OCI-M2 (cell line): ENCODE data around the gene ELP5.
"Not testable (repeated sequence)": the region's sequence is repeated elsewhere in the genome, so short reads cannot be mapped to it uniquely, and the experiment has no call there.

Experiments
- DNase-seq: peaks from one replicate; lab custom pipeline; 2025; ENCODE audit not compliant: unreplicated experiment; lab: John Stamatoyannopoulos, UW

Gene ELP5

GRCh38 chr17:7235693-7236665, 16.0 kb upstream of the ELP5 start:
- no peak for DNase-seq

DNA sequence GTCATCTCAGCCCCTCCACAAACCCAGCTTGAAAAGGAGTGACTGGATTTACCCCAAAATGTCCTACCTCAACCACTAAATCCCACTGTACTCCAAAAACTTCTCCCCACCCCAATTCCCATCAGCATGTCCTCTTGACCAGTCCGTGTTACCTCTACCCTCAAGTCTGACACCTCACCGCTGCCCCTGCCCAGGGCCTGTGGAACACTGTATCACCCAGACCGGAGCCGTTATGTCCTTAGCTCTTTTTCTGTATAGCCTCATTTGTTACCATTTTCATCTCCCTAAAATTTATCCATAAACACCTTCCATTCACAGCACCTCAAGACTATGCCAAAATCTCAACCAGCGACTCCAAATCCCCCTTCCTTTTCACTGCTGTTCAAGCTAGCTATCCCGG, 15.2 kb upstream of the ELP5 start:
- DNase-seq = no peak

DNA sequence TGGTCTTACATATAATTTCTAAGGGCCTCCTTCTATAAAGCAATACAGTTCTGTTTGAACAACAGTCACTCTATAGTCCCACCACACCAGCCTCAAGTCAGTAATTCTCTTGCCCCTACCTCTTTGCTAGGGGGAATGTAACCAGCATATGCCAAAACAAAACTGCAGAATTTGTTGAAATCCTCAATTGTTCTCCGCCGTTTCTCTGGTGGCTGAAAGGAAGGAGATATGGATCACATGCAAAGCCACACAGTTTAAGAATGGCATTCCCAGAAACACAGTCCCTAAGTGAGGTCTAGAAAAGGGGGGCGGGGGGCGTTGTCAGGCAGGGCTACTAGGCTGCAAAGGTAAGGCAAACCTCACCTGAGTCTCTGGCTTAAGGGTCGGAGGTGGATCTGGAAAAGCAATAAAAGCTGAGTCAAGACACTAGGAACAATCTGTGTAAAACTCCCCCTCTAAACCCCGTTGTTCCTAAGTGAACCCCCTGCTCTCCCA, 14.7 kb upstream of the ELP5 start:
- DNase-seq = no peak

DNA sequence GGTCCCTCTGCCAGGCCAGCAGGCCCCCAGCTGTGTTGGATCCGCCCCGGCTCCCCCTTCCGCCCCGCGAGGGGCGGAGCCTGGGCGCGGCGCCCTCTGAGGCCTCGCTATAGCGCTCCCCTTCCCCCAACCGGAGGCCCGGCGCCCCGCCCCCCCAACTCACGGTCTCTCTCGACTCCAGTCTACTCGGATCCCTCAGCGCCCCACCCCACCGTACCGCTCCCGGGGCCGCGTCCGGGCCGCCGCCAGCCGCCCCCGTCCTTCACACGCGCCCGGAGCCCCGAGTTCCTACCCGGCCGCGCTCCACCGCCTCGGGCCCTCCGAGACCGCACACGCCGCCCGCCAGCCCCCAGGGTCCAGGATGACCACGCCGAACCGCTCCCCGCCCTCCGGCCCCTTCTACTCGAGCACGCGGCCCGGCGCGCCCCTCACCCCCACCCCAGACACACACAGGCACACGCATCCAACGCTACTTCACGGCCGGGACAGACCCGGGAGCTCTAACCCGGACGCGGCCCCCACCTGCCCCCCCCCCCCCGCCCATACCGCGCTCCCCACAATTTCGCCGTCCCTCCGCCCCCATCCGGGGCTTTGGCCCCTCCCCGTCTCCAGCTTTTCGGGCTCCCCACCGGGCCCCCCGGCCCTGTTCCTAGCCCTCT, 14.1 kb upstream of the ELP5 start:
- no peak for DNase-seq

DNA sequence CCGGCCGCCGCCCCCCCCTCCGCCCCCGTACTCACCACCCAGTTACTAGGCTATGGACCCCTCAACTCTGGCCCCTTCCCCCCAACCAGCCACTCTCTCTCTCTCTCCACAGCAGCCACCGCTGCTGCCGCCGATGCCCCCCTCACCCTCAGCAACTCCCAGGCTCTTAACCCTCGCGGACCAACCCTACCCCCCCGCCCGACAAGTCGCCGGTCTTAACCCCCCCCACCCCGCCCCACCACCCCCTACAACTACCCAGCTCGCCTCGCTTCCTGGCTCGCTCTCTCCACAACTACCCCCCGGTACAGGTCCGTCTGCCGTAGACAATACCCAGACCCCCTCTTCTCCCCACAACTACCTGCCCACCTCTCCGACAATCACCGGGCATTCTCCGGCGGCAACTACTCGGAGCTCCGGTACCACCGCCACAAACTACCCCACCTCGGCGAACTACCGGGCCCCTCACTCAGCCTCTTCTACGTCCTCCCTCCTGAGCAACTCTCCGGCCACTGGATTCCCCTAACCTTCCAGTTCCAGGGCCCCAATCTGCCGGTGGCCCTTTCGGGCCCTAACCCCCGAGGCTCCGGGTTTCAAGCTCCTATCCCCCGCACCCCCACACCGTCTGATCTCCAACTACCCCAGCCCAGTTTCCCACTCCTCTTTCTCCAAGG, 13.5 kb upstream of the ELP5 start:
- DNase-seq = no peak

DNA sequence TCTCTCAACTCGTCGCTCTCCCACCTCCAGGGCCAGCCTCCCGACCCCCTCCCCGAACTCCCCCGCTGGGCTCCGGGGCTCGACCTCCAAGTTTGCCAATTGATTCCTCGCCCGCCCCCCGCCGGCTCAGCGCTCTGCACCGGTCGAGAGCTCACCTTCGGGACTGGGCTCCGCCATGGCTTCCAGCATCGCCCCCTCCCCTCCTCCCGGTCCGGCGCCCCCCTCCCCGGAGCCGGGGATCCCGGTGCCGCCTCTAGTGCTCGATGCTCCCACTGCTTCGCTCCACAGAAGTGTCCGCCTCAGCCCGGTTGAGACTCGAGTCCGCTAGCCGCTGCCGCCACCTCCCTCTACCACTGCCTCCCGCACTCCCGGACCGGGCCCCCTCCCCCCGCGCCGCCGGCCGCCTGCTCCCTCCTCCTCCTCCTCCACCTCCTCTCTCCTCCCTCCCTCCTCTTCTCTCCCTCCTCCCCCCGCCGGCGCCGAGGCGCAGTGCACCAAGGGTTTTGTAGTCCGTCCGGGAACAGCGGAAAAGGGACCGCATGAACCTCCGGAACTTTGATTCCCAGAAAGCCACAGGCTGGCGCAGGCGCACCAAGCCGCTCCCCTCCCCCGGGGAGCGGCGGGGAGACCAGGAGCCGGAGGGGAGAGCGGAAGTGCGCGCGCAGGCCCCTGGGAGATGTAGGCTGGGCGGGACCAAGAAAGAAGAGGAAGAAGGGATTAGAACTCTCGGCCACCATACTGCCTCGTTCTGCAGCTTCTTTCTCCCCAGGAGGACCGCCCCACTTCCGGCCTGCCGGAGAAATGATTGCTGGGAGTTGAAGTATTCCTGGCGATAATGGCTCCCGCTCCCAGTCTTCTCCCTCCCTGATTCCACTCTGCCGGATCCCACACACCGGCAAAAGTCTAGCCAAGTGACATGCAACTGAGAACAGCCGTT, 12.7 kb upstream of the ELP5 start, which contains the start of gene PHF23:
Gene PHF23 (minus strand): TSS at position 367 of the 937 bp plus-strand sequence. CDS start 178 bp downstream, at position 189.
- peak; percentile 86 for DNase-seq

DNA sequence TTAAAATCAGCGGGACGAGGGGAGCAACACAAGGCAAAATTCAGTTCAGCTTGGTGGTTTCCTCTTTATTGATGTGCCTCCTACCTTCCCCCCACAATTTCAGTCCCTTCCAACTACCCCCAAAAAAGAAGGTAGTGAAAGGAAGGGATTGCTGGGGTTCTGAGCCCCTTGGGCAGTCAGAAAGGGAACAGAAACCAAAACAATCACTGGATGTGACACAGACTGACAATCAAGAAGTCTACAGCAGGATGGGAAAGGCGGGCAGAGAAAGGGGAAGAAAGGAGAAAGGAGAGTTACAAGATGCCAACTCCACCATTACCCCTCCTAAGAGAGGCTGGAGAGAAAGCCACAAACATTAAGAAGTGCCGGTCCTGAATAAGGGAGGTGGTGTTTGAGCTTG, 11.6 kb upstream of the ELP5 start:
- DNase-seq = no peak

DNA sequence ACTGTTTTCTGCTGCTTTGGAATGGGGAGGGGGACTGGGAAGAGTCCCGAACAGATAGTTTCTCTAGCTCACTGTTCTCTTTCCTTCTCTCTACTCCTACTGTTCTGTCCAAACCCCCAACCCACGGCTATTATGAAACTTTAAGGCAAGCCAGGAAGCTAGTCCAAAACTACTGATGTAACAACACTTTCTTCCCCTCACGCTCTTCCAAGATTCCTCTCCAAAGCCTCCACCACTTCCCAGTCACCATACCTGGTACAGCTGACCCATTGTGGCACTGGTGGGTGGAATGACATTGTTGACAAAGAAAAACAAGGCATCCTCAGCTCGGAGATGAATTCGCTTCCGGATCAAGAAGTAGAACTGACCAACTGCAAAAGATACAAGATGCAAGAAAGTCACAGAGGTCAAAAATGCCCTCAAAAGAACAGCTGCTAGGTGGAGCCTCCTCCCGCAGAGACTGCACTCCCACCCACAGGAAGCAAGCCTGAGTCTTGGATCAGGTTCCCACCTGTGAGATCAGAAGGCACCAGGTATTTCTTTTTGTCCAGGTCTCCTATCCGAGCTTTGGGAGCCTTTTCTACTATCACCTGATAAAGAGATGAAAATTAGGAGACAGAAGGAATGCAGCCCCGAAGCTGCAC, 10.8 kb upstream of the ELP5 start:
- DNase-seq = no peak

- peak; percentile 80 for DNase-seq
Measured at GRCh38 chr17:7241783-7242716, 10.0 kb upstream of the ELP5 start, which contains the start of gene GABARAP. Gene GABARAP (minus strand): TSS chr17:7242449. CDS start chr17:7242330, 119 bp downstream.

DNA sequence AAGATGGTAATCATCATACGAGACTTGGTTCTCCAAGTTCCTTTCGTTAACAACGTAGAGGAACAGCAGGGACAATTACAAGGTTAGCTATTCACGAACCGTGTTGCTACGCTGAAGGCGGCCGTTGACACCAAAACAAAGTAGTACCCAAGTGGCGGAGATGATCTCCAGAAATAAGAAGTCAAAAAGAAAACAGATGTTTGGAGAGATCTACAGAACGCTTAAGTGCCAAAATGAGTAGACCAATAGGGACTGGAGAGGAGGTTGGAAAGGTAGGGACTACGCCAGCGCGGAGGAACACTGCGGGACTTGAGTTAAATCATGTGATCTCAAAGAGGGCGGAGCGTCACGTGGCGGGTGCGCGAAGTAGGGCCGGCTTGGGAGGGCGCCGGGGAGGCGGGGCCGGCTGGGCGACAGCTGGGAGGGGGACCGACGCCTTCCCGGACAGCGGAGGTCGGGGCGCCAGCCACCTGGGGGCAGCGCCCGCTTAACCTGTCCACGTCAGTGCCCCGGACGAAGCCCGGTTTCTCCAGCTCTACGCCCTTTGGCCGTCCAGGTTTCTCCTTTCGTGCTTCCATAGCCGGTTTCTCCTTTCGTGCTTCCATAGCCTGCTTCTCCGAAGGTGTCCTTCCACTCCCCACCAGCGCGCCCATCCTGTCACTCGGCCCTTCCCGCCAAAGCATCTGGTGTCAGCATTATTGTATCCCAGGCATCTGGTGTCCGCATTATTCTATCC, 9.1 kb upstream of the ELP5 start:
- peak; percentile 80 for DNase-seq

DNA sequence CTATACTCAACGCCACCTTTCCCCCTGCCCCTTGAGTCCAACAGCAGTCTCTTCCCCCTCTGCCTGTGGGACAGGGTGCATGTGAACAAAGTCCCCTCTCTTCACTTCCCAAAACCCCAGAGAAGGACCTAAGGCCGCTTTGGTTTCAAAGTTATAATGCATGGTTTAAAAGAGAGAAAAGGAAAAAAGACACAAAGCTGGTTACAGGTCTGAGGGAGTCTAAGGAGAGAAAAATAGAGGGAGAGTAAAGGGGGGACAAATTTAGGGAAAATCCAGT, 8.6 kb upstream of the ELP5 start:
- no peak for DNase-seq

DNA sequence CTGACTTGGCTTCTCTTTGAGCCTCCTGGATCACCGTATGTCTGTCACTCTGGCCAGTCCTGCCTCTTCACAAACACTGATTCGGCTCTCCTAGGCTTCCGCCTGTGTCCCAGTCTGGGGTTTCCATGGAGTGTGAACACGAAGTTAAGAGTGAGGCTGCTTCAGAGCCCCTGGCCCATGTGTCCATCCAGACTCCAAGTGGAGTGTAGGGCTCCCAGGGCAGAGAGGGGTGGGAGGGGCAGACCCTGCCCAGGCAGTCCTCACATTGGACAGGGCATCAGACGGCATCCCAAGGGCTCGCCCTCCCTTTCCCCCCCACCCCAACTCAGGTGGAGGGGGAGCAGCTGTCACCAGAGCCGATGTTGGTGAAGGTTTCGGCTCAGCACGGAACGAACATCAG, 8.2 kb upstream of the ELP5 start:
- DNase-seq = not testable (repeated sequence)

DNA sequence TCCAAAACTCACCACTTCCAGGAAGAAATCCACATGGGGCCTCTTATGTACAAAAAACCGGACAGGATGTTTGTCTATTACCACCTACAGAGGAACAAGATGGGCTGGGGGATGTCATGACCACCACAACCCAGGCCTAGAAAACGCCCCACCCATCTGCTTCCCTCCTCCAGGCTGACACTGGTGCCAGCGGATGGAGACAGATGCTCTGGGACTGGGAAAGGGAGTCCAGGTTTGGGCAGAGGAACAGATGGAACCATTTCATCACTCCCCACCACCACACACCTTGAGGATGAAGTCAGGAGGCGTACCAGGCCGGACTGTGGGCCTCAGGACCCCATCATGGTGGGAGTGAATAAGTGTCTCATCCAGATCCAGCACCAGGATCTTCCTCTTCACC, 5.2 kb upstream of the ELP5 start:
- DNase-seq = no peak

- no peak for DNase-seq
Measured at GRCh38 chr17:7248796-7249195, 3.2 kb upstream of the ELP5 start.

- no peak for DNase-seq
Measured at GRCh38 chr17:7249214-7249613, 2.8 kb upstream of the ELP5 start.

- no peak for DNase-seq
Measured at GRCh38 chr17:7249830-7250229, 2.2 kb upstream of the ELP5 start.

DNA sequence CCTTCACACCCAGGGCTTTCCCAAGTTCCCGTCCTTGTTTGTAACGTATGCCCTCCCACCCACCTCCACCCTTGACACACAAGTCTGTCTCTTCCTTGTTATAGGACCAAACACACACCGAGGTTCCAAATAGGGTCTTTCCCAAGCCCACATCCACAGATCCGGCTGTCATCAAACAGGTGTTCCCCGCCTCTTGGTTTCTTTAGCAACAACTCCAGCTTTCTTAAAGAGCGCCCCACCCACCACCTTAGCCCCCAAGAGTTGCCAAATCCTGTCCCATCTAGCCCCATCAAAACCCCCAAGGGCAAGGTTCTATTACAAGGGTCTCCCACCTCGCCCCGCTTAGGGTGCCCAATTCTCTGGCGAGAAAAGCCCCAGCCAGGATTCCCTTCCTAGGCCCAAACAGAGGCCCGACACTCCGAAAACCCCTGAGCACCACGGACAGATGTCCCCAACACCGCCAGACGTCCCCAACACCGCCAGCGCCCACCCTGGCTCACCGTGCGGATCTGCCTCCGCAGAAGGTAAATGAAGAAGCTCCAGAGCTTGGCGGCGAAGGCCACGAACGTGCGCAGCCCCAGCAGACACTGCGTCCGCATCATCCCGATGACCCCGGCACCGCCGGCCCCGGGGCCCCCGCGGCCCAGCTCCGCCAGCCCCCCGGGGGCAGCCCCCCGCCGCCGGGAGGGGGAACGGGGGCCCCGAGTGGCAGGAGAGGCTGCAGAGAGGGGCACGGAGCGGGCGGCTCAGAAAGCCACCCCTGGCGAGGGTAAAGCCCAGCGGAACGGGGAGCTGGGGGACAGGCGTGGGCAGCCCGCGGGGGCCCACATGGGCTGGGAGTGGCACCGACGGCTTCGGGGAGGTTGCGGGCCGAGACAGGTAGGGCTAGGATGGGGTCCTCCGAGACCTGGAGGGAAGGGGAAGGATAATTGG, 1.1 kb upstream of the ELP5 start:
- no peak for DNase-seq
